GM18858 (cell line): Measurements from ENCODE around the gene ESR1.
"Not testable (repeated sequence)": the region's sequence is repeated elsewhere in the genome, so short reads cannot be mapped to it uniquely, and the experiment has no call there.

ENCODE experiments used
- ATAC-seq: cut with Tn5 transposase; IDR thresholded peaks from one replicate; pipeline ENCODE4 v1.9.1; 2021; ENCODE audit not compliant: unreplicated experiment

Gene ESR1

DNA sequence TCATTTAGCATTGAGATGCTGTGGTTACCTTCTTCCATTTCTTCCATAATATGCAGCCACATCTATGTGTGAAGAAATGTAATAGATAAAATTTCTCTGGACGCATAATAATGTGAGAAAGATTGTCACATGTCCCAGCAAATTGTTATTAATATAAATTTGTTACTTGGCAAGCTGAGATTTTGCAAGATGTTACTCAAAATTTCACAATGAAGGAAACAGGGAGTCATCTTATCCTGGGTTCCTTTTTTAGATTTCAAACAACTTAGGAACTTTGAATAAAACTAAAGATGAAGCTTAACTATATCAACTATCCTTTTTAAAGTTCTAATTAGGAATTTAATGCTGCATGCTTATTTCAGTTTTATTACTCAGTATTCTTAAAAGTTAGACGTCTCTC, 3.6 kb downstream of the ESR1 start:
- no peak for ATAC-seq

DNA sequence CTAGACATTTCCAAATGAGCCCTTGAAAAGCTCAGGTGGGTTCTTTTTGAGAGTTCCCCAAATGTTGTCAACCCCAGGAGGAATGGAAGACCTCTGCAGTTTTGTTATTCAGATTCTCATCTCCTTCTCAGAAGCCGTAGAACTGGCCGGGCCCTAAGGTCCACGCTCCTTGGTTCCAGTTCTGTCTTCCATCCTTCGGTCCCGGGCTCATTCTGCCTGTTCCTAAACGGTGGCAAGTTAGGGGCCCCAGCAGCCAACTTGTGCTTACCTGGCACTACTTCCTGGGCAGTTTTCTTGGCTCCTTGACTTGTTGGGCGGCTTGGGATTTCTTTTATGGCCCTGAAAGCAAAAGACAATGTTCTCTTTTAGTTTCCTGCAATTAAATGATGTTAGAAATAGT, 6.4 kb downstream of the ESR1 start:
- no peak for ATAC-seq

DNA sequence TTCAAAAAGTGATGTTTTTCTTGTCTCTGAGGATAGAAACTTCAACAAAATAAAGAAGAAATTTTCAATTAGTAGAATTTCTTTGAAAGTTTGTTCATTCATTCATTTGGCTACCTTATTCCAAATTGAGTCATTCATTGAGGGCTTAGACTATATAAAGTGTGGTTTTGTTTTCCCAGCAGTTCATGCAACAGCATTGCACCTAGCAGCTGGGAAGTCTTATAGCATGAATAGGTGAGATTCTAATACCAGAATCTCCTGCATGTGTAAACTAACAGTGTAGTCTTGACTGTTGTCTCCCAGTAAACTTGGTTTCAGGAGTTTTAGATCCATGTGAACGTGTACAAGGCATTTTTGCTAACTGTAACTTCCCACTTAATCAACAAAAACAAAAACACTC, 7.1 kb downstream of the ESR1 start:
- ATAC-seq = no peak

DNA sequence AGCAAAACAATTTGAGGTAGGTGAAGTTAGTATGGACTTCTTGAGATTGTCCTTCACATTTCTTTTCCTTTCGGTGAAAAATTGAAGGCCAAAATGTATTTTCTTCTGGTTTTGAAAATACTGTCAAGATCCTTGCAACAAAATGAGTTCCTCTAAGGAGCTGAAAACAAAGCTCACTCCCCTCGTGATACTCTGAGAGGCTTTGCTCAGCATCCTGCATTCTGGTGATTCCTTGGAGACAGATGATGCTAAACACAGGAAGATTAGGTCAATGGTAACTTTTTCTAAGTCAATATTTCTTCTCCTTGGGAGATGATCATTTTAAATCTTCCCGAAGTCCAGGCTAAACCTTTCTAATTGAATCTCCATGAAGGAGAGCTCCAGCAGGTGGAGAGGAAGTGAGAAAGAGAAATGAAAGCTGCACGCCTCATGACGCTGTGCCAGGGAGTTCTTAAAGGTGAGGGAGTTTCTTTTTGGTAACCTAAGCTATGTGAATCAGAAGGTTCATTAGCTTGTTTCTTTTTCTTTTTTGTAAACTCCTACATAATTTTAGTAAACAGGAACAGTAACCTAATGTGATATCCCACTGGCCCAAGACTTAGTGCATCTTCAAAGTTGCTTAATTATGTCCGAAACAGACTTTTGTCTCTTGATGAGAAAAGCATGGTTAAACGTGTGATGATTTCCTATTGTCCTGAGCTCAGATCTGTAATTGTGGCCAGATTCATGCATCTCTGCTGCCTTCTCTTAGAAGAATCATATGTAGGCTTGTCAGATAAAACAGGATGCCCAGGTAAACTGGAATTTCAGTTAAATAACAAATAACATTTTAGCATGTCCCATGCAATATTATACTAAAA, 15.0 kb downstream of the ESR1 start:
- peak; percentile 97 for ATAC-seq

DNA sequence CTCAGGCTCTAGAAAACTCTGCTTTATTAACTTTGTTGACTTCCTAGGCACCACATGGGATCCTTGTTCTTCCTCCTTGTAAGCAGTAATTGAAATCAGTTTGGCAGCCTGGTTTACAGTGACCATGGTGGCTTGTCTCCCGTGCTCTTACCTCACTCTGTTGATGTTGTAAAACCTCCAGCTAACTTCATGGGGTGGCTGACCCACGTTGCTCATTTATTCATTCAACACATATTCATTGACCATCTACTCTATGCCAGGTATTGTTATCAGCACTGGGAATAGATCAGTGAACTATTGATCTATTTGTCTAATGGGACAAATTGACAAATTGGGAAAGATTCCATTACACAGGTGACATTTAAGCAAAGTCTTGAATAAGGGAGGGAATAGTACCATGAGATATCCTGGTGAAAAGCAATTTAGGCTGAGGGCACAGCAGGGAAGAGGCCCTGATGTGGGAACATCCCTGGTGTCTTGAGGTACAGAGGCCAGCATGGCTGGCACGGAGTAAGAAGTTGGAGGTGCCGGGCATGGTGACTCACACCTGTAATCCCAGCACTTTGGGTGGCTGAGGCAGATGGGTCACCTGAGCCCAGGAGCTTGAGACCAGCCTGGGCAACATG, 19.1 kb downstream of the ESR1 start:
- no peak for ATAC-seq

DNA sequence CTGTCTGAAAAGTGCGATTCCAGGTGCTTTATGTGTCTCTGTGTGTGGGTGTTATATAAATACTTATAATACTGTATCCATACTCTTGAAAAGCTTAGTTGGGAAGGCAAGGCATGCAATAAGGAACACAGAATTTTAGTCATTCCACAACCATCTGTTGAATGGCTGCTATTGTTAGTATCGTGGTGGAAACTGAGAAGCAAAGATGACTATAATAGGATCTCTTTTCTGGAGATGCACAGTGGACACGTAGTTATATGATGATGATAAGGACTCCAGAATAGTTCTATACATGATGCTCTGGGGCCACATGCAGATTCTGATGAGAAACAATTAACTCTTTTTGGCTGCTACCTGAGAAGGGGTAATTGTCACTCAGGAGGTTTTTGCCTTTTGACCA, 25.2 kb downstream of the ESR1 start:
- no peak for ATAC-seq

DNA sequence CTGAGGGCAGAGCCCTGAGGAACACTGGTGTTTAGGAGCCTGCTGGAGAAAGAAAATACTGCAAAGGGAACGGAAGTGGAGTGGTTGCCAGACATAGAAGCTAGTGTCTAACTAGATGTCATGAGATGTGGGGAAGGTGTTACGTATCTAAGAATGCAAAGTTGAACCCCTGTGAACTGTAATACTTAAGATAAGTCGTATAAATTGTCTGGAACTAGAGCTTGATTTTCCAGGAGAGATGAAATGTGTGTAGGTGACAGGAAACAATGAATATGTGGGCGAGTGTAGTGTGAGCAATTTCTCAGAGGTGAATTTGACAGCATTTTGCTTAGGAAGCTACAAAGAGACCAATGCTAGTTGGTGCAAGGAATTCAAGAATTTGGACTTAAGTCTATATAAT, 27.9 kb downstream of the ESR1 start:
- no peak for ATAC-seq

DNA sequence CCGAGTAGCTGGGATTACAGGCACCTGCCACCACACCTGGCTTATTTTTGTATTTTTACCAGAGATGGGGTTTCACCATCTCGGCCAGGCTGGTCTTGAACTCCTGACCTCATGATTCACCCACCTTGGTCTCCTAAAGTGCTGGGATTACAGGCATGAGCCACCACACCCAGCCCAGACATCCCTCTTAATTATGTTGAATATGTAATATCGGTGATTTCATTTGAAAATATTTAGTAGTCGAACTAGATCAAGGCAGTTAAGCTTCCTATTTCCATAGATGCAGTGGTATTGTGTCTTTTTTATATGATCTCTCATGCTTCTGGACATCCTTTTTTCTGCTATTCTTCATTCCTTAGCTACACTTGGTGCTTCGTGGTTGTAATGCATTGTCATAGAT, 29.7 kb downstream of the ESR1 start:
- ATAC-seq = no peak

DNA sequence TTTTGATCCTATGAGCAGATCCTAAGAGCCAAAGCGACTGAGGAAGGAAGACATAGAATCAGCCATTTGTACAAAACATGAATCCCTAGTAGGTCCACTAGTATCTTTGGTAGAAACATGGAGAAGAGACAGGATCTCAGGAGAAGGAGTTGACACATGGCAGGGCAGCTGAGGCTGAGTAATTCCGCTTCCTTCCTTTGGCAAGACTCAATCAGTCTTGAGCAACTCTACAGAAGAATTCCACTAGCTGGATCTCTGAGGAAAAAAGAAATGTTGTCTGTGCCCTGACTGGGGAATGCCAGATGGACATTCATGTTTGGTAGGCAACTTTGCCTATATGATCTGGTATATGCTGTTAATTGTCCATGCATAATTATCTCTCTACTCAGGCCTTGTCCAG, 35.3 kb downstream of the ESR1 start:
- no peak for ATAC-seq

DNA sequence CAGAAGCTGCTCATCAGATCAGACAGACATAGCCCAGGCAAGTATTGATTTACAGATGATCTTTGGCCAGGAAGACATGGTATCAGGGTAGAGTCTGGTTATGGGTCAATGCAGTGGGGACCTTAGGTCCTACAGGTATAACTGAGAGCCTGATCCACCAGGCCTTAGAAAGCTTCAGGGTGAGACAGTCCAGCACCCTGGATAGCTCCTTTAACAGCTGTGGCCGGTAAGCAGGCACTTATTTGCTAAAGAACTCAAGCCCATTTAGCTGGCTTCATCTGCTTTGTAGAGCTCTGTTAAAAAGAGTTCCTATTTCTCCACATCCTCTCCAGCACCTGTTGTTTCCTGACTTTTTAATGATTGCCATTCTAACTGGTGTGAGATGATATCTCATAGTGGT, 39.6 kb downstream of the ESR1 start:
- ATAC-seq = no peak

DNA sequence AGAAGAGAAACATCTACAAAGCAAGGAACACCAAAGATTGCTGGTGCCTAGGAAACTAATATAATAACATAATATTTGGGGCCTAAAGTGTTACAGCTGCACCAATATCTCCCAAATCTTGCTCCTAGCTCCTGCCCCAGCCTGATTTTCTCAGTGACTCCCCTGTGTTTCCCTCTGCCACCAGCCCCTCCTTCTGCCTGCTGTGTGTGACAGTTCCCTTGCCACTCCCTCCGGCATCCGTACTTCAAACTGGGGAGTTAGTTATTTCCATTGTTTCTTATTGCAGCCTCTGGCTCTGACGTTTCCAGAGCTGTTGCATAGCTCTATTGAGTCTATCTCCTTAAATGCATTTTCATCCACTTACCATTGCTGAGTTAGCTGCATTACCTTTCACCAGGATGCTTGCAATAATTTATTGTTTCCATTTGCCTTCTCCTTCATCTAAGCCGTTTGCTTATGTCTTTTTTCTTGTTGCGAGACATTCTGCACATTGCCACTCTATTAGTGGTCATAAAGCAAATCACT, 43.1 kb downstream of the ESR1 start:
- ATAC-seq = no peak

DNA sequence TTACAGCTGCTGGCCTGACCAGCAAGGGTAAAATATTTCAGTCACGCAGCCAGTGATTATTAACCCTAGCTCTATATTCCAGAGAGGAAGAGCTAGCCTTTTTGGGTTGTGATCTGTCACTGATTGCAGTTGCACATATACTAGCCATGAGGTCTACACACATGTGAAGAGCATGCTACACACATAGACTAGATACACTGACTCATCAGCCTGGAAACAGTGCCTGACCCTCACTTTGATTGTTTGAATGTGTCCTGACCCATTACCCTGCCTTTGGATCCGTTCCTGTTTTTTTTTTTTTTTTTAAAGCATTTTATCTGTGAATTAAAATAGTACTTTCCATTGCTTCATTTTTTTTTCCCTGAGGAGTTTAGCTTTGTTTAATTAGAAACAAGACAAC, 50.8 kb downstream of the ESR1 start:
- ATAC-seq = no peak

DNA sequence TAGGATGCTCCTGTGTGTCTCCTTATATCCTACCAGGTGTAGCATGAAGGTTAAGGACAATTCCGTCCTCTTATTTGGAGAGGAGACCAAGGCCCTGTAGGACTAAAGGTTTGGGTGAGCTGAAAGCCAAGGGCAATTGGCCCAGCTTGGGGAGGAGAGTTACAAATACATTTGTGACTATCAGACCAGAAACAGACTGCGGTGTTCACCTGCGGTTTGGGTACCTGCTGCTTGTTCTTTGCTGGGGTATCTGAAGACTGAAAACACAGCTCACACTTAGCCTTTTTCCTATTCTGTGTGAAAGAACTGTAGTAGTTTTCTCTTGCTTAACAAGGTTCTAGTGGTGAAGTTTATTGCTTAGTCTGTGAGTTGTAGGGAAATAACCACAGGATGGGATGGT, 55.0 kb downstream of the ESR1 start:
- ATAC-seq = no peak

DNA sequence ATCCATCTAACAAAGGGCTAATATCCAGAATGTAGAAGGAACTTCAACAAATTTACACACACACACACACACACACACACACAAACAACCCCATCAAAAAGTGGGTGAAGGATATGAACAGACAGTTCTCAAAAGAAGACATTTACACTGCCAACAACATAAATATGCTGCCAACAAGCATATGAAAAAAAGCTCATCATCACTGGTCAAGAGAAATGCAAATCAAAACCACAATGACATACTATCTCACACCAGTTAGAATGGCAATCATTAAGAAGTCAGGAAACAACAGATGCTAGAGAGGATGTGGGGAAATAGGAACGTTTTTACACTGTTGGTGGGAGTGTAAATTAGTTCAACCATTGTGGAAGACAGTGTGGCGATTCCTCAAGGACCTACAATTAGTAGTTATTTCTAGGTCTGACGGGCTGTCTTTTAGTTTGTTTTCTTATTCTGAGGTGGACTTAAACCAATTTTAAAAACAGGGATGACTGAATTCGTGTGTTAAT, 59.9 kb downstream of the ESR1 start:
- not testable (repeated sequence) for ATAC-seq

DNA sequence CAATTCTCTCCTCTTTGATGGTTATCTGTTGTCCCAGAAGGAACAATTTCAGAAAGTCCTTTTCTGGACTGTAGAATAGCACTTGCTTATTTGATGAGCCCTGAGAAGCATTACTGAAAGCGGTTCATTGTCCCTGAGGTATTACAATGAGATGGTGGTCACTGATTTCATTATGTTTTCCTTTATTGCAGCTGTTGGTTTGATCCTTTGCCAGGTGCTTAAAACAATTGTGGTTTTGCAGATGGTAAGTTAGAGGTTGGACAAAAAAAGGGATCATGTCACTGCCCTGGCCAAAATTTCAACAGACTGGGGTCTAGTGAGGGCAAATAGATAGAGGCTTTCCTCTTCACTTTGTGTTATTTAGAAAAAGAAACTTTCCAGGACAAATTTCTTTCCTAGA, 61.9 kb downstream of the ESR1 start:
- ATAC-seq = no peak

DNA sequence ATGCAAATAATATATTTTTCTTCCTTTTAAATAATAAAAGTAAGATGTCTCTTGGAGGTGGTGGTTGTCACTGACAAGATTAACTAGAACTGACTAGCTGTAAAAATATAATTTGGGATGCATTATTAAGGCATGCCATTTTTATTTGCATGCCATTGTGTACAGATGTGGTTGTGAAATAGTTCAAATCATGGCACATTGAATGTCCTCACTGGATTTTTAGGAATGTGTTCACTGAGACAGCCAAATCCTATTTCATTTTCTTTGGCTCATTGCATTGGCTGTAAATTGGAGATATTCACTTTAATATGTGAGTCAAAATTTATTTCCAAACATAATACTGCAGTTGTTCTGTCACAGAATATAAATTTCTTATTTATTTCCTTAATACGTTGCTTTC, 62.3 kb downstream of the ESR1 start:
- ATAC-seq = no peak

DNA sequence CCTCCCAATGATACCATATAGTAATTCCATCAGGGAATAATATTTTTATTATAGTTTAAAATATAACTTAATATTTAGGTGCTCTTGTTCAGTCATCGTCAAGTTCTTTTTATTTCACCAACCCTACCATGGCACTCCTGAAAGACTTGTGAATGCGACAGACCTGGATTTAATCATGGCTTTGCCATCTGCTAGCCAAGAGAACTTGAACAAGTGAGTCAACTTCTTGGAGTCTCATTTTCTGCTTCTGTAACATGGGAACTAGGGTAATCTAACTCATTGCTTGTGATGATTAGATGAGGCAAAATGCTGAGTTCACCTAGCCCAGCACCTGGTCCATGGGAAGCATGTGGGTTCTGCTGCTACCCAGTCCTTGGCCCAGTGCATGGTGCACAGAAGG, 62.9 kb downstream of the ESR1 start:
- ATAC-seq = no peak

DNA sequence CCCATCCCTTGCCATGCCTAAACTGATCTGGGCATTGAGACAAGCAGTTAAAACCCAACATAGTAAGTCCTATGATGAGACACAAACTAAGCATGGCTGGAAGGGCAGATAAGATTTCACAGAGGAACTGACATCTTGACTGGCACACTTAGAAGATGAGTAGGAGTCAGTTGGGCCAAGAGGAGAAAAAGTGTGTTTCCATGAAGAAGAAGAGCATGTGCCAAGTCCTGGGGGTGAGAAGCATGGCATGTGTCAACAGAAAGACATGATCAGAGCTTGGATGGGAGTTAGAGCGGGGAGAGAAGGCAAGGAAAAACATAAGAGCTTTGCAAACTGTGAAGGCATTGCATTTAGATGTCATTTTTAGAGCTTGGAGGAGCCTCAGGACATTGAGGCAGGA, 68.0 kb downstream of the ESR1 start:
- no peak for ATAC-seq

DNA sequence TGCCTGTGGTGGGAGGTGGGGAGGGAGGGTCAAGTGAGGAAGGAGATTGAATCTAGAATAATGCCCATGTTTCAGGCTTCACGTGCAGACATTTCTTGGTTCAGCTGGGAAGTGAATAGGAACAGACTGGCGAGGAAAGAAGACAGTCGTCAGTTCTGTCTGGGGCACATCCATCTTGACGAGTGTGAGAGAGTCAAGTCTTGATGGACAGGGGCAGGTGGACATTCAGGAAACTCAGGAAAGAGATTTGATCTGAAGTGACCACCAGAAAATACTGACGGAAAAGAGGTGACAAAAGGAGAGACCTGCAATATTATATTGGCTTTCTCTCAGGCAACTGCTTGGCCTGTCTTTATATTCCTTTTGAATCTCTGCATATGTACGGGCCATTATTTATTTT, 68.6 kb downstream of the ESR1 start:
- no peak for ATAC-seq

DNA sequence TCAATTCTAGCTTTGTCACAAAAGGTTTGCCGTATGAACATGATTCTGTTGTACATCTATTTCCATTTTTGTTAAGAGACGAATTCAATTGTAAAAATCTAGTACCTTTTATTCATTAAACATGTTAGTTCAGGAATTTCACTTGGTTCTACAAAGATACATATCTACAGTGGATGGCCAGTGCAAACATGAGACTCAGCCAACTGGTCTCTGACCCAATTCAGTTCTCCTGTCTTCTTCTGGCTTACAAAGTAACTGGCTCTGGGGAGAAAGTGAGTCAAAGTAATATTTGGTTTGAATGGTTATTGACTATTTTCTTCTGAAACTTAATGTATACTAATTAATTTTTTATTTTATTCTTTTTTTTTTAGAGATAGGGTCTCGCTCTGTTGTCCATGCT, 70.0 kb downstream of the ESR1 start:
- ATAC-seq = no peak

DNA sequence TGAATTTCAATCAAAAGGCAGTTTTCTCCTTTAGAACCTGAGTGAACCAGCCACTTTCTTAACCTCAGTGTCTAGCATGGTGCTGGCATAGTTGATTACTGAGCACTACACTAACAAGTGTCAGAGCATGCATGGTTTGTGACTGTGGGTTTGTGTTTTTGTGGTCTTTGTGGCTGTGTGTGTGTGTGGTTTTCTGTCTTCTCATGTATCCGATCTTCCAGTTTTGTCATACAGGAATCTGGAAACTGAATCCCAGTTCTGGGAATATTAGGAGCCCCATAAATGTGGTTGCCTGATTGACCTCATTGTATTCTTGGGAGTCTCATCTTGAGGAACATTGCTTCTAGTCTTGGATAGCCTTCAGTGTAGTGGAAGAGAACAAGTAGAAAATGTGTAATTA, 73.7 kb downstream of the ESR1 start:
- ATAC-seq = no peak

DNA sequence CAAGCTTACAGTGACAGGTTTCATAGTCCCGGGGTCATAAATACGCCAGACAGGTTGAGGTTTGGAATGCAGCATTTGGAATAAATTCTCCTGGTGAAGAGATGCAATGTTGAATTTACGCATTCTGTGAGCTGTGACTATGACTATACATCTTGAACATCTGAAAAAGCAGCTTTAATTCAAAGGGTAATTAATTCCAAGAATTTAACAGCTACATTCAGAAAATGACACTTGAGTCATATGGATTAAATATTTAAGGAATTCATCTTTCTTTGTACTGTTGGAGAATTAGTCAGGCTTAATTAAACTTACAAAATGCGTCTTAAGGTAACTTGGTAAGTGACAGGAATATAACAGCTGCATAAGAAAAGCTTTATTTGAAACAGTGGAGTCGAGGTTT, 74.7 kb downstream of the ESR1 start:
- no peak for ATAC-seq
